Astrocyte of the spinal cord (primary cell): ENCODE data around the gene METTL26.
"Not testable (repeated sequence)": the region's sequence is repeated elsewhere in the genome, so short reads cannot be mapped to it uniquely, and the experiment has no call there.

Source experiments
- DNase-seq: peaks from one replicate; pipeline ENCODE4 v3.0.0; 2011; ENCODE audit warnings: low read depth, low spot score
- H3K4me3 ChIP-seq: 2 replicates; pipeline ENCODE4 v1.5.1; 2011; ENCODE audit warnings: low read depth, mild to moderate bottlenecking, low read length, moderate library complexity
- CTCF ChIP-seq: IDR thresholded peaks from 2 replicates; pipeline ENCODE4 v1.5.1; 2012; ENCODE audit warnings: low read depth, mild to moderate bottlenecking, low read length, inconsistent platforms
- in situ Hi-C: cut with HindIII; loops from 2 replicates; pipeline ENCODE4 v1.10.0; 2017; ENCODE audit warnings: low sequenced_read_pairs

Gene METTL26

GRCh38 chr16:606656-607307 lies 29.3 kb downstream of the METTL26 start:
- no peak for TF ChIP-seq CTCF
- in situ Hi-C loops: no loop called here
- no peak for DNase-seq
- no peak overlapping the region for H3K4me3 ChIP-seq

GRCh38 chr16:603933-604332 lies 32.2 kb downstream of the METTL26 start:
- DNase-seq: no peak
- in situ Hi-C loops: no loop called here
- H3K4me3 ChIP-seq: no peak overlapping the region
- no peak for TF ChIP-seq CTCF

- H3K4me3 ChIP-seq: no peak overlapping the region
- no peak for DNase-seq
- in situ Hi-C loops: no loop called here
Measured at GRCh38 chr16:600781-601180, 35.3 kb downstream of the METTL26 start.

GRCh38 chr16:598823-599739 lies 37.0 kb downstream of the METTL26 start:
- in situ Hi-C loops: no loop called here
- DNase-seq: no peak
- no peak for TF ChIP-seq CTCF
- no peak overlapping the region for H3K4me3 ChIP-seq

More at GRCh38 chr16:600781-601180, 35.3 kb downstream of the METTL26 start:
- peak; percentile 27 for TF ChIP-seq CTCF

- DNase-seq, in situ Hi-C loops, H3K4me3 ChIP-seq: not testable (repeated sequence)
Measured at GRCh38 chr16:597655-598054, 38.5 kb downstream of the METTL26 start.

- no peak for DNase-seq
- TF ChIP-seq CTCF: no peak
- in situ Hi-C loops: no loop called here
Measured at GRCh38 chr16:596736-597060, 39.4 kb downstream of the METTL26 start.

GRCh38 chr16:595942-596735 lies 40.0 kb downstream of the METTL26 start:
- DNase-seq: no peak
- TF ChIP-seq CTCF: no peak
- H3K4me3 ChIP-seq: no peak overlapping the region
- in situ Hi-C loops: no loop called here

More at GRCh38 chr16:596736-597060, 39.4 kb downstream of the METTL26 start:
- no peak overlapping the region for H3K4me3 ChIP-seq
